Peyer's patch (tissue), 4 donors: ENCODE results near the gene LMBR1. TPM values are rescaled to one million over a fixed set of nuclear protein-coding genes. Genes with fewer than 3 reads are reported as not detected.

ENCODE experiments used
- DNase-seq, 3 donors: peaks; one replicate each; pipeline ENCODE4 v3.0.0-alpha.2; 2017 to 2019
- H3K27ac ChIP-seq, 4 donors: fragments of 200-600 bp; sonication (generic); one replicate each; pipeline ENCODE4 v1.5.1; 2016 to 2019
- H3K27me3 ChIP-seq, 2 donors: fragments of 200-600 bp; sonication (generic); one replicate each; pipeline ENCODE4 v1.5.1; 2019
- H3K36me3 ChIP-seq, 3 donors: fragments of 200-600 bp; sonication (generic); one replicate each; pipeline ENCODE4 v1.5.1; 2016 to 2019
- H3K4me1 ChIP-seq, 4 donors: fragments of 200-600 bp; sonication (generic); one replicate each; pipeline ENCODE4 v1.5.1; 2016 to 2019
- H3K4me3 ChIP-seq, 4 donors: fragments of 200-600 bp; sonication (generic); 1 replicate in 3 of 4; 2 replicates in 1 of 4; pipeline ENCODE4 v1.5.1; 2016 to 2019; ENCODE audit warnings: mild to moderate bottlenecking in 1 of 4
- H3K9me3 ChIP-seq, 4 donors: fragments of 200-600 bp; sonication (generic); one replicate each; pipeline ENCODE4 v1.5.1; 2016 to 2019; ENCODE audit warnings: mild to moderate bottlenecking in 1 of 4
- POLR2A ChIP-seq, 2 donors: fragments of 450-650 bp; IDR thresholded peaks; one replicate each; pipeline ENCODE4 v1.5.1; 2017; ENCODE audit warnings: antibody characterized with exemption in 2 of 2, mild to moderate bottlenecking in 2 of 2, moderate library complexity in 2 of 2
- total RNA-seq, 4 donors: library from RNA; depleted of rRNA; stranded (reverse); fragments of >200 nt; gene quantifications; one replicate each; pipeline ENCODE4 v1.1.0, GENCODE V29; 2016
- TF ChIP-seq, protein P1 (sequence below), 6 experiments: fragments of 450-650 bp in 4 of 6; fragments of 200-600 bp in 2 of 6; sonication (generic) in 1 of 6; IDR thresholded peaks; one replicate each; pipeline ENCODE4 v1.5.1; 2017 to 2019; ENCODE audit warnings: antibody characterized with exemption in 6 of 6, mild to moderate bottlenecking in 3 of 6, moderate library complexity in 1 of 6

LMBR1 gene
- total RNA-seq, 4 donors from 2014 or later = 30.5 to 69.3 (median 62.8) TPM

DNA sequence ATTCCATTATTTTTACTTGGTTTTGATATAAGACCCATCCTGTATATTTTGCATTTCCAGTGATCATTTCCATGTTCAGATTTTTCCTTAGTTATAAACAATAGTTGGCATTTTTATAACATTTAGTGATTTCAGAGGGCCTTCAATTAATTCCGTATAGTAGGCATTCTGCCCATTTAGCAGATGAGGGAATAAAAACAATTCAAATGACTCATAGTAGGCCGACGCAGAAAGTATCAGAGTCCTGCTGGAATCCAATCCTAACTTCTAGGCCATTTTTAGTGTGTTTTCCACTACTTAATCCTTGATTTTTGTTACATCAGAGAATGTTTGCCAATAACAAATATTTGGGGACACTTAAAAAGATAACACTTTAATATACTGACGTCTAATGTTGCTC, 237.0 kb downstream of the LMBR1 start:
- Histone ChIP-seq H3K27me3 (no peaks in the 10 kb centered on the region), H3K36me3 (no peaks in the 10 kb centered on the region), H3K4me3 (no peak overlapping the region), H3K4me1 (no peaks in the 10 kb centered on the region), H3K9me3 (no peaks in the 10 kb centered on the region), H3K27ac (no peak overlapping the region)
- no peak for DNase-seq
- TF ChIP-seq, protein P1, sequence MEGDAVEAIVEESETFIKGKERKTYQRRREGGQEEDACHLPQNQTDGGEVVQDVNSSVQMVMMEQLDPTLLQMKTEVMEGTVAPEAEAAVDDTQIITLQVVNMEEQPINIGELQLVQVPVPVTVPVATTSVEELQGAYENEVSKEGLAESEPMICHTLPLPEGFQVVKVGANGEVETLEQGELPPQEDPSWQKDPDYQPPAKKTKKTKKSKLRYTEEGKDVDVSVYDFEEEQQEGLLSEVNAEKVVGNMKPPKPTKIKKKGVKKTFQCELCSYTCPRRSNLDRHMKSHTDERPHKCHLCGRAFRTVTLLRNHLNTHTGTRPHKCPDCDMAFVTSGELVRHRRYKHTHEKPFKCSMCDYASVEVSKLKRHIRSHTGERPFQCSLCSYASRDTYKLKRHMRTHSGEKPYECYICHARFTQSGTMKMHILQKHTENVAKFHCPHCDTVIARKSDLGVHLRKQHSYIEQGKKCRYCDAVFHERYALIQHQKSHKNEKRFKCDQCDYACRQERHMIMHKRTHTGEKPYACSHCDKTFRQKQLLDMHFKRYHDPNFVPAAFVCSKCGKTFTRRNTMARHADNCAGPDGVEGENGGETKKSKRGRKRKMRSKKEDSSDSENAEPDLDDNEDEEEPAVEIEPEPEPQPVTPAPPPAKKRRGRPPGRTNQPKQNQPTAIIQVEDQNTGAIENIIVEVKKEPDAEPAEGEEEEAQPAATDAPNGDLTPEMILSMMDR (IDR thresholded peaks at IDR 0.05) = no peak
- TF ChIP-seq POLR2A (IDR thresholded peaks at IDR 0.05) = no peak

DNA sequence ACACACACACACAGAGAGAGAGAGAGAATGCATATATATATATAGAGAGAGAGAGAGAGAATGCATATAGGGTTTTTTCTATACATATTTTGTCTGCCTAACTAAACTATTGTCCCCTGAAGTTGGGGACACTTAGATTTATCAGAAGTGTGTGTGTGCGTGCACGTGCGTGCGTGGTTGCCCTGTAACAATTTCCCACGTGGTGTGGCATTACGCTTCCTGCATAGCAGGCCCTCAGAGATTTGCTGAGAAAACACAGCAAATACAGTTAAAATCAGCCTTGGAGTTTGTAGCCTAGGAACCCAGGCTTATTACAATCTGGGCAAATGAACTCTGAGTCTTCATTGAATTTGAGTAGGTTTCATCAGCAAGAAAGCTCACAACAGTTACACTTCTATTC, 237.7 kb downstream of the LMBR1 start:
- no peak overlapping the region for H3K4me3 ChIP-seq
- no peak for DNase-seq
- H3K9me3 ChIP-seq = no peaks in the 10 kb centered on the region
- no peaks in the 10 kb centered on the region for H3K27me3 ChIP-seq
- no peaks in the 10 kb centered on the region for H3K4me1 ChIP-seq
- no peak for TF ChIP-seq POLR2A (IDR thresholded peaks at IDR 0.05)
- TF ChIP-seq, protein P1 (IDR thresholded peaks at IDR 0.05) = no peak
- H3K36me3 ChIP-seq = no peaks in the 10 kb centered on the region
- no peak overlapping the region for H3K27ac ChIP-seq

GRCh38 chr7:156654511-156655234, 238.3 kb downstream of the LMBR1 start:
- Histone ChIP-seq H3K4me1 (no peaks in the 10 kb centered on the region), H3K27ac (no peak overlapping the region), H3K27me3 (no peaks in the 10 kb centered on the region), H3K9me3 (no peaks in the 10 kb centered on the region), H3K4me3 (no peak overlapping the region), H3K36me3 (no peaks in the 10 kb centered on the region)
- TF ChIP-seq, protein P1 (IDR thresholded peaks at IDR 0.05) = no peak
- no peak for TF ChIP-seq POLR2A (IDR thresholded peaks at IDR 0.05)
- DNase-seq = no peak

- H3K27ac ChIP-seq = no peak overlapping the region
- TF ChIP-seq, protein P1 (IDR thresholded peaks at IDR 0.05) = no peak
- TF ChIP-seq POLR2A (IDR thresholded peaks at IDR 0.05) = no peak
- H3K36me3 ChIP-seq = no peaks in the 10 kb centered on the region
- no peaks in the 10 kb centered on the region for H3K4me1 ChIP-seq
- H3K9me3 ChIP-seq = no peaks in the 10 kb centered on the region
- DNase-seq = no peak
- H3K27me3 ChIP-seq = no peaks in the 10 kb centered on the region
- no peak overlapping the region for H3K4me3 ChIP-seq
Observed at GRCh38 chr7:156652886-156653568, 240.0 kb downstream of the LMBR1 start.

DNA sequence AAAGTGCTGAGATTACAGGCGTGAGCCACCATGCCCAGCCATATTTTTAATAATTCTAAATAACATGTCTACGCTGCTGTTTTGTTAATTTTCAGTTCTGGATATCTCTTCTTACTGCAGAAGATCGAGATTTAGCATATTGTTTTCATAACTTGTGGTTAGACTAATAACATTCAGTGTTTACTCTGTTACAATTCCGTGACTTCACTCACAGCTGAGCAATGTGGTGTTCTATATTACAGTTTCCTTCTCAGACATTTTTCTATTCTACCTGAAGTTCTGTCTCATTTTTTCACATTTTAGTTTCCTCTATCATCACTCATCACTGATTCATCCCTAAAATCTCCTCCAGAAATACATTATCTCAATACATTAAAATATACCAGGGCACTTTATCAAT, 241.5 kb downstream of the LMBR1 start:
- DNase-seq = no peak
- Histone ChIP-seq H3K27ac (no peak overlapping the region), H3K4me3 (no peak overlapping the region), H3K9me3 (no peaks in the 10 kb centered on the region), H3K27me3 (no peaks in the 10 kb centered on the region), H3K4me1 (no peaks in the 10 kb centered on the region), H3K36me3 (no peaks in the 10 kb centered on the region)
- TF ChIP-seq POLR2A (IDR thresholded peaks at IDR 0.05) = no peak
- TF ChIP-seq, protein P1 (IDR thresholded peaks at IDR 0.05) = no peak
